ENCODE data around the gene VSIG10L. TPM values are rescaled to one million over a fixed set of nuclear protein-coding genes. Genes with fewer than 3 reads are reported as not detected.
A peak's percentile ranks its signal among the peaks of the same experiment; 100 is the strongest.

VSIG10L gene
- total RNA-seq, 1 donor from 2014 or later: 5.9 TPM

- no peak for DNase-seq (ENCODE audit: extremely low spot score, unreplicated experiment)
- Mint-ChIP-seq H3K27me3 (no peaks in the 10 kb centered on the region), H3K4me1 (ENCODE audit: unreplicated experiment) (peaks cover 16% of the 10 kb centered on the region), H3K27ac (peak overlapping the region; percentile 70), H3K36me3 (peaks cover 7% of the 10 kb centered on the region), H3K4me3 (peak overlapping the region; percentile 55), H3K9me3 (no peaks in the 10 kb centered on the region)
- no peak for TF ChIP-seq CTCF (conservative IDR thresholded peaks at IDR 0.05)
These were observed 12.3 kb upstream of the VSIG10L start for GRCh38 chr19:51354103-51354741.

GRCh38 chr19:51352783-51353360, 10.9 kb upstream of the VSIG10L start:
- no peak for DNase-seq (ENCODE audit: extremely low spot score, unreplicated experiment)
- no peak overlapping the region for H3K4me3 Mint-ChIP-seq
- H3K27me3 Mint-ChIP-seq: no peaks in the 10 kb centered on the region
- H3K27ac Mint-ChIP-seq: no peak overlapping the region
- H3K9me3 Mint-ChIP-seq: no peaks in the 10 kb centered on the region
- H3K36me3 Mint-ChIP-seq: peaks cover 7% of the 10 kb centered on the region
- H3K4me1 Mint-ChIP-seq (ENCODE audit: unreplicated experiment): peaks cover 15% of the 10 kb centered on the region
- TF ChIP-seq CTCF (conservative IDR thresholded peaks at IDR 0.05): no peak

GRCh38 chr19:51351266-51351990, 9.5 kb upstream of the VSIG10L start:
- H3K36me3 Mint-ChIP-seq: peaks cover 11% of the 10 kb centered on the region
- H3K4me3 Mint-ChIP-seq: no peak overlapping the region
- DNase-seq (ENCODE audit: extremely low spot score, unreplicated experiment): no peak
- no peaks in the 10 kb centered on the region for H3K9me3 Mint-ChIP-seq
- no peaks in the 10 kb centered on the region for H3K27me3 Mint-ChIP-seq
- H3K27ac Mint-ChIP-seq: no peak overlapping the region
- TF ChIP-seq CTCF (conservative IDR thresholded peaks at IDR 0.05): no peak
- H3K4me1 Mint-ChIP-seq (ENCODE audit: unreplicated experiment): peaks cover 19% of the 10 kb centered on the region

GRCh38 chr19:51347209-51347928, 5.4 kb upstream of the VSIG10L start:
- Mint-ChIP-seq H3K27ac (no peak overlapping the region), H3K4me3 (no peak overlapping the region), H3K9me3 (no peaks in the 10 kb centered on the region), H3K27me3 (peaks cover 3% of the 10 kb centered on the region), H3K4me1 (ENCODE audit: unreplicated experiment) (peaks cover 12% of the 10 kb centered on the region), H3K36me3 (peaks cover 15% of the 10 kb centered on the region)
- no peak for DNase-seq (ENCODE audit: extremely low spot score, unreplicated experiment)
- TF ChIP-seq CTCF (conservative IDR thresholded peaks at IDR 0.05): no peak

- DNase-seq (ENCODE audit: extremely low spot score, unreplicated experiment): no peak
- Mint-ChIP-seq H3K27ac (no peak overlapping the region), H3K4me3 (no peak overlapping the region)
These were observed 4.8 kb upstream of the VSIG10L start for GRCh38 chr19:51346742-51347141.

More at GRCh38 chr19:51346742-51347141, 4.8 kb upstream of the VSIG10L start:
- no peak for TF ChIP-seq CTCF (conservative IDR thresholded peaks at IDR 0.05)
- Mint-ChIP-seq H3K27me3 (peaks cover 5% of the 10 kb centered on the region), H3K4me1 (ENCODE audit: unreplicated experiment) (peaks cover 15% of the 10 kb centered on the region), H3K36me3 (peaks cover 9% of the 10 kb centered on the region), H3K9me3 (no peaks in the 10 kb centered on the region)

Data from type B pancreatic cell (in vitro differentiated cells).